ENCODE results near the gene CCNI.
A peak's percentile ranks its signal among the peaks of the same experiment; 100 is the strongest.

DNA sequence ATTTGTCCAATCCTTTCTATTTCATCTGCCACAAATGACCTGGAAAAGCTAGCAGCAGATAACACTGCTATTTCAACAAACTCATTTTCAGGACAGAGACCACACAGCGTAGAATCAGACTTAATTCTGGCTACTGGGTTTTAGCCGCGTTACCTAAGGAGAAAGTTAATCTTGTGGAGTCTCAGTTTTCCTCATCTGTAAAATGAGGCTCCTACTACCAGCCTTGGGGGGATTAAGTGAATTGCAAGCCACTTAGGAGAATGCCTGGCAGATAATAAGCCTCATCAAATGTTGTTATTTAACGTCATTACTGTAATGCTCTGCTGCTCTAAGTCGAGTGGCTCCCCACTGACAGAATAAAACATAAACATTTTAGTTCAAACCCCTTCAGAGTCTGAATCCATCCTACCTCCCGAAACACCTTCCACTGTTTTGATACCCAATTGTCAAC is 1.4 kb downstream of the CCNI start:
- TF ChIP-seq POLR2A (IDR thresholded peaks at IDR 0.05; ENCODE audit: low read depth, low read length) (peak; percentile 36; the same call in 1 of the 2 replicates), POLR2AphosphoS5 (IDR thresholded peaks at IDR 0.05; ENCODE audit: low read depth, low read length) (no peak), TAF1 (IDR thresholded peaks at IDR 0.05; ENCODE audit: low read depth, low read length) (no peak), SPI1 (IDR thresholded peaks at IDR 0.05; ENCODE audit: low read depth, low read length) (no peak), PAX5 (IDR thresholded peaks at IDR 0.05; ENCODE audit: insufficient read depth, low read length, severe bottlenecking) (no peak), POU2F2 (IDR thresholded peaks at IDR 0.05; ENCODE audit: low read depth, low read length) (no peak)
